Left cardiac atrium (tissue), 4 donors: ENCODE data around the gene PHC2. TPM values are rescaled to one million over a fixed set of nuclear protein-coding genes. Genes with fewer than 3 reads are reported as not detected.

Experiments
- ATAC-seq, 2 donors: fragments of 200-7000 bp; cut with Tn5 transposase; one replicate each; pipeline ENCODE4 v1.9.1; 2020; ENCODE audit warnings: mild to moderate bottlenecking in 2 of 2, moderate library complexity in 2 of 2
- DNase-seq: peaks from one replicate; pipeline ENCODE4 v3.0.0-alpha.2; 2020
- intact Hi-C, 2 donors: fragments of 100-400 bp; cut with DNase I; formaldehyde crosslinking; loops; one replicate each; pipeline versions ENCODE4 v1.14.1 to v1.15.1; 2022 to 2023
- total RNA-seq, 2 donors: library from RNA; stranded (reverse); fragmentation: NEBNext Ultra II Directional; extraction: Animal tissue kit (Norgen Biotek cat#: 25700); gene quantifications; one replicate each; pipeline ENCODE4 v1.2.1, GENCODE V29; 2021
- donor health status: DM: no; HTN: yes; CAD: no.
- donor health status: DM: no; HTN: yes; CAD: no; lungs with severe emphysema.
- donor health status: DM: yes; HTN: yes; CAD: no.
- donor health status: Dilated cardiomyopathy.

PHC2 gene
- total RNA-seq, 2 donors from 2014 or later, result 75.0 to 139 TPM

GRCh38 chr1:33456502-33456886 lies 25.6 kb upstream of the PHC2 start:
- DNase-seq, result no peak
- intact Hi-C loops, result loop anchor here in 1 of 2 donors (10.0 kb wide), 1 partner anchor 162 kb away; no protein-coding TSS in a partner anchor
- ATAC-seq, result no peak

GRCh38 chr1:33455539-33456501 lies 24.9 kb upstream of the PHC2 start:
- ATAC-seq (peak; percentile 82 to 85), DNase-seq (peak; percentile 44)
- intact Hi-C loops, result loop anchor here in 1 of 2 donors (10.0 kb wide), 1 partner anchor 161 kb away; no protein-coding TSS in a partner anchor

GRCh38 chr1:33454646-33455282 lies 23.9 kb upstream of the PHC2 start:
- ATAC-seq, result no peak
- intact Hi-C loops, result loop anchor here (5.0 to 10.0 kb wide), 2 partner anchors 82 to 160 kb away; no protein-coding TSS in a partner anchor

GRCh38 chr1:33446590-33446989 lies 15.7 kb upstream of the PHC2 start:
- intact Hi-C loops, result no loop called here
- no peak for ATAC-seq

More at GRCh38 chr1:33454646-33455282, 23.9 kb upstream of the PHC2 start:
- no peak for DNase-seq

GRCh38 chr1:33445108-33445507 lies 14.2 kb upstream of the PHC2 start:
- DNase-seq (no peak), ATAC-seq (no peak)
- intact Hi-C loops, result no loop called here

More at GRCh38 chr1:33446590-33446989, 15.7 kb upstream of the PHC2 start:
- no peak for DNase-seq

GRCh38 chr1:33443705-33444180 lies 12.8 kb upstream of the PHC2 start:
- intact Hi-C loops, result no loop called here
- ATAC-seq, result peak; percentile 61 to 91
- no peak for DNase-seq

- peak in 1 of 2 donors; percentile 85 for ATAC-seq
Observed at GRCh38 chr1:33443080-33443704, 12.3 kb upstream of the PHC2 start.

GRCh38 chr1:33442141-33442540 lies 11.2 kb upstream of the PHC2 start:
- ATAC-seq (no peak), DNase-seq (no peak)
- intact Hi-C loops, result no loop called here

More at GRCh38 chr1:33443080-33443704, 12.3 kb upstream of the PHC2 start:
- intact Hi-C loops, result no loop called here
- DNase-seq, result no peak

GRCh38 chr1:33441088-33441745 lies 10.3 kb upstream of the PHC2 start:
- intact Hi-C loops, result no loop called here
- DNase-seq (no peak), ATAC-seq (no peak)

- no peak for ATAC-seq
- intact Hi-C loops, result no loop called here
- no peak for DNase-seq
Observed at GRCh38 chr1:33439662-33440061, 8.8 kb upstream of the PHC2 start.

- ATAC-seq (no peak), DNase-seq (no peak)
- intact Hi-C loops, result no loop called here
Observed at GRCh38 chr1:33438364-33439160, 7.7 kb upstream of the PHC2 start.

- DNase-seq (no peak), ATAC-seq (no peak)
- intact Hi-C loops, result no loop called here
Observed at GRCh38 chr1:33436557-33437285, 5.8 kb upstream of the PHC2 start.

- intact Hi-C loops, result no loop called here
- ATAC-seq (no peak), DNase-seq (no peak)
Observed at GRCh38 chr1:33435096-33435820, 4.4 kb upstream of the PHC2 start.

GRCh38 chr1:33434363-33434750 lies 3.5 kb upstream of the PHC2 start:
- intact Hi-C loops, result no loop called here

GRCh38 chr1:33433509-33434362 lies 2.8 kb upstream of the PHC2 start:
- ATAC-seq, result peak in 1 of 2 donors; percentile 73
- intact Hi-C loops, result no loop called here
- DNase-seq, result peak; percentile 58

More at GRCh38 chr1:33434363-33434750, 3.5 kb upstream of the PHC2 start:
- no peak for ATAC-seq
- DNase-seq, result no peak
